Mucosa of descending colon (tissue), 3 donors: ENCODE data around the gene GNAT1. TPM values are rescaled to one million over a fixed set of nuclear protein-coding genes. Genes with fewer than 3 reads are reported as not detected.
"Not testable (repeated sequence)": the region's sequence is repeated elsewhere in the genome, so short reads cannot be mapped to it uniquely, and the experiment has no call there.

Source experiments
- ATAC-seq: fragments of 200-7000 bp; cut with Tn5 transposase; one replicate; pipeline ENCODE4 v1.9.1; 2020; ENCODE audit warnings: mild to moderate bottlenecking, moderate library complexity
- DNase-seq, 3 donors: peaks; one replicate each; pipeline ENCODE4 v3.0.0-alpha.2; 2020
- H3K36me3 ChIP-seq: fragments of 200-600 bp; one replicate; pipeline ENCODE4 v1.8.0; 2021; ENCODE audit warnings: low read depth, mild to moderate bottlenecking
- H3K4me1 ChIP-seq: fragments of 200-600 bp; one replicate; pipeline ENCODE4 v1.8.0; 2021; ENCODE audit warnings: low read depth, mild to moderate bottlenecking
- H3K4me3 ChIP-seq: fragments of 200-600 bp; one replicate; pipeline ENCODE4 v1.8.0; 2021; ENCODE audit warnings: mild to moderate bottlenecking
- H3K9me3 ChIP-seq: fragments of 200-600 bp; one replicate; pipeline ENCODE4 v1.8.0; 2021; ENCODE audit warnings: mild to moderate bottlenecking
- CTCF ChIP-seq: fragments of 200-600 bp; IDR thresholded peaks from one replicate; pipeline ENCODE4 v1.8.0; 2022; ENCODE audit warnings: antibody characterized with exemption, mild to moderate bottlenecking
- intact Hi-C, 2 donors: fragments of 100-400 bp; cut with DNase I in 1 of 2; cut with micrococcal nuclease in 1 of 2; formaldehyde crosslinking; loops; one replicate each; pipeline versions ENCODE4 v1.11.0 to v1.11.1; 2022; cut with DNase I, micrococcal nuclease
- total RNA-seq, 3 donors: library from RNA; stranded (reverse); fragmentation: NEBNext Ultra II Directional in 2 of 3; extraction: Animal tissue kit (Norgen Biotek cat#: 25700) in 2 of 3; gene quantifications; one replicate each; pipeline versions ENCODE4 v1.2.1 to v1.2.4, GENCODE V29; 2021 to 2023
- donor health status: DM: no; HTN: no; CAD: no; lungs with moderate emphysema.
- donor health status: DM: no; HTN: no; CAD: no.
- donor health status: DM: no; HTN: yes; CAD: no.

GNAT1 gene
- total RNA-seq, 3 donors from 2014 or later: not detected

GRCh38 chr3:50227390-50228183, 36.2 kb downstream of the GNAT1 start:
- peak; percentile 95 for ATAC-seq
- Histone ChIP-seq H3K9me3 (no peaks in the 10 kb centered on the region), H3K4me1 (peaks cover 12% of the 10 kb centered on the region), H3K4me3 (peak overlapping the region; percentile 27), H3K36me3 (no peaks in the 10 kb centered on the region)
- peak; percentile 84 for TF ChIP-seq CTCF
- intact Hi-C loops: loop anchor here (2.0 to 10.0 kb wide), 3 partner anchors 35 to 47 kb away; partner anchors contain the start of genes GNAT1 (in 1 of the 2) and LSMEM2 (in 1 of the 2)
- DNase-seq: peak; percentile 92 to 97 (median 96)

- peak in 1 of 3 donors; percentile 44 for DNase-seq
- H3K36me3 ChIP-seq, H3K9me3 ChIP-seq, H3K4me3 ChIP-seq, ATAC-seq: not testable (repeated sequence)
- H3K4me1 ChIP-seq: peaks cover 12% of the 10 kb centered on the region
- intact Hi-C loops: loop anchor here (5.0 to 10.0 kb wide), 2 partner anchors 36 to 47 kb away; partner anchors contain the start of genes GNAT1 (in 1 of the 2) and LSMEM2 (in 1 of the 2)
Observed at GRCh38 chr3:50228184-50228763, 36.9 kb downstream of the GNAT1 start.

- Histone ChIP-seq H3K36me3 (no peaks in the 10 kb centered on the region), H3K4me3 (no peak overlapping the region), H3K9me3 (no peaks in the 10 kb centered on the region), H3K4me1 (peaks cover 12% of the 10 kb centered on the region)
- DNase-seq (no peak), ATAC-seq (no peak)
- TF ChIP-seq CTCF: no peak
- intact Hi-C loops: loop anchor here (5.0 to 10.0 kb wide), 2 partner anchors 37 to 45 kb away; partner anchors contain the start of genes GNAT1 (in 1 of the 2) and LSMEM2 (in 1 of the 2)
Observed at GRCh38 chr3:50229490-50229889, 38.1 kb downstream of the GNAT1 start.

GRCh38 chr3:50230104-50230793, 38.8 kb downstream of the GNAT1 start:
- ATAC-seq (no peak), DNase-seq (no peak)
- H3K36me3 ChIP-seq: no peaks in the 10 kb centered on the region
- H3K4me3 ChIP-seq: no peak overlapping the region
- no peak for TF ChIP-seq CTCF
- H3K4me1 ChIP-seq: peaks cover 16% of the 10 kb centered on the region
- no peaks in the 10 kb centered on the region for H3K9me3 ChIP-seq
- intact Hi-C loops: no loop called here

- H3K36me3 ChIP-seq: no peaks in the 10 kb centered on the region
- H3K4me3 ChIP-seq: no peak overlapping the region
- intact Hi-C loops: no loop called here
- TF ChIP-seq CTCF: no peak
- peaks cover 17% of the 10 kb centered on the region for H3K4me1 ChIP-seq
- no peaks in the 10 kb centered on the region for H3K9me3 ChIP-seq
- DNase-seq: no peak
- no peak for ATAC-seq
Observed at GRCh38 chr3:50230794-50231125, 39.4 kb downstream of the GNAT1 start.

- no peak for TF ChIP-seq CTCF
- DNase-seq: no peak
- Histone ChIP-seq H3K9me3 (no peaks in the 10 kb centered on the region), H3K4me1 (peaks cover 11% of the 10 kb centered on the region), H3K36me3 (no peaks in the 10 kb centered on the region), H3K4me3 (no peak overlapping the region)
- intact Hi-C loops: no loop called here
- no peak for ATAC-seq
Observed at GRCh38 chr3:50231581-50231980, 40.2 kb downstream of the GNAT1 start.
